ENCODE measurements around the gene GNAQ. TPM values are rescaled to one million over a fixed set of nuclear protein-coding genes. Genes with fewer than 3 reads are reported as not detected.

GNAQ gene
- total RNA-seq, 1 experiment from 2014 or later, result 55.5 TPM

GRCh38 chr9:78049484-78049883 lies 17.9 kb upstream of the GNAQ start (continued):
- TF ChIP-seq PREB (CRISPR knock-in tag; IDR thresholded peaks at IDR 0.05; ENCODE audit: borderline replicate concordance) (no peak), USF1 (CRISPR knock-in tag; IDR thresholded peaks at IDR 0.05) (no peak), KAT7 (CRISPR knock-in tag; IDR thresholded peaks at IDR 0.05; ENCODE audit: borderline replicate concordance) (no peak), ZNF317 (CRISPR knock-in tag; IDR thresholded peaks at IDR 0.05; ENCODE audit: borderline replicate concordance, low read depth) (no peak), TCF7 (CRISPR knock-in tag; IDR thresholded peaks at IDR 0.05; ENCODE audit: low read depth) (no peak), GTF2I (CRISPR knock-in tag; conservative IDR thresholded peaks at IDR 0.05) (no peak)

- Mint-ChIP-seq H3K27me3 (ENCODE audit: low read depth) (no peaks in the 10 kb centered on the region), H3K4me3 (no peak overlapping the region), H3K4me1 (peaks cover 6% of the 10 kb centered on the region), H3K36me3 (no peaks in the 10 kb centered on the region), H3K27ac (no peak overlapping the region), H3K9me3 (no peaks in the 10 kb centered on the region)
- CTCF ChIA-PET, result interaction anchor here (3.9 kb wide), 1 partner anchor 69 kb away, joined by 15 read pairs; no protein-coding TSS in a partner anchor
- ATAC-seq (no peak), DNase-seq (ENCODE audit: low spot score) (no peak)
- POLR2A ChIA-PET, result no interaction called here
- no peak for TF ChIP-seq SOX15 (CRISPR knock-in tag; IDR thresholded peaks at IDR 0.05)
- no peak for TF ChIP-seq E2F1 (CRISPR knock-in tag; IDR thresholded peaks at IDR 0.05)
- no peak for TF ChIP-seq EMX1 (CRISPR knock-in tag; IDR thresholded peaks at IDR 0.05)
- no peak for TF ChIP-seq E2F4 (CRISPR knock-in tag; IDR thresholded peaks at IDR 0.05; ENCODE audit: borderline replicate concordance, low read depth)
Observed at GRCh38 chr9:78047106-78047505, 15.5 kb upstream of the GNAQ start.

- no peak overlapping the region for H3K27ac Mint-ChIP-seq
- CTCF ChIA-PET, result interaction anchor here (1.6 to 3.9 kb wide), 3 partner anchors 11 to 149 kb away, joined by 4 to 15 read pairs (median 9); no protein-coding TSS in a partner anchor
- POLR2A ChIA-PET, result no interaction called here
- TF ChIP-seq SOX15 (CRISPR knock-in tag; IDR thresholded peaks at IDR 0.05), result no peak
- TF ChIP-seq PRRX2 (CRISPR knock-in tag; IDR thresholded peaks at IDR 0.05), result no peak
- no peak for TF ChIP-seq NFE2L1 (CRISPR knock-in tag; IDR thresholded peaks at IDR 0.05)
- TF ChIP-seq ETV6 (CRISPR knock-in tag; IDR thresholded peaks at IDR 0.05), result no peak
- TF ChIP-seq ATF2 (CRISPR knock-in tag; IDR thresholded peaks at IDR 0.05; ENCODE audit: borderline replicate concordance, low read depth), result no peak
- no peak for TF ChIP-seq OVOL2 (CRISPR knock-in tag; IDR thresholded peaks at IDR 0.05; ENCODE audit: borderline replicate concordance)
- no peak for TF ChIP-seq E2F4 (CRISPR knock-in tag; IDR thresholded peaks at IDR 0.05; ENCODE audit: borderline replicate concordance, low read depth)
- no peak for TF ChIP-seq KAT7 (CRISPR knock-in tag; IDR thresholded peaks at IDR 0.05; ENCODE audit: borderline replicate concordance)
- no peak for TF ChIP-seq MLX (CRISPR knock-in tag; IDR thresholded peaks at IDR 0.05)
- no peak for TF ChIP-seq PREB (CRISPR knock-in tag; IDR thresholded peaks at IDR 0.05; ENCODE audit: borderline replicate concordance)
- no peak for TF ChIP-seq ERG (CRISPR knock-in tag; IDR thresholded peaks at IDR 0.05)
- TF ChIP-seq SP1 (CRISPR knock-in tag; conservative IDR thresholded peaks at IDR 0.05), result no peak
- no peak for TF ChIP-seq ZBTB43 (CRISPR knock-in tag; IDR thresholded peaks at IDR 0.05)
Observed at GRCh38 chr9:78046112-78046511, 14.5 kb upstream of the GNAQ start.

More at GRCh38 chr9:78046112-78046511, 14.5 kb upstream of the GNAQ start:
- DNase-seq (ENCODE audit: low spot score), result no peak
- Mint-ChIP-seq H3K4me3 (no peak overlapping the region), H3K9me3 (no peaks in the 10 kb centered on the region), H3K4me1 (peaks cover 6% of the 10 kb centered on the region), H3K27me3 (ENCODE audit: low read depth) (no peaks in the 10 kb centered on the region), H3K36me3 (no peaks in the 10 kb centered on the region)
- ATAC-seq, result no peak

Measured in WTC11 (cell line).